Brain microvascular endothelial cell (primary cell): ENCODE results near the gene COL23A1.

Experiments used
- DNase-seq: peaks from one replicate; pipeline ENCODE4 v3.0.0-alpha.2; 2020
- H3K27ac ChIP-seq: fragments of 250-450 bp; sonication (Bioruptor Pico); 2 replicates; pipeline ENCODE4 v1.5.1; 2020; ENCODE audit warnings: mild to moderate bottlenecking, moderate library complexity
- H3K27me3 ChIP-seq: fragments of 250-450 bp; sonication (Bioruptor Pico); replicated peaks from 2 replicates; pipeline ENCODE4 v1.5.1; 2020; ENCODE audit warnings: mild to moderate bottlenecking
- H3K36me3 ChIP-seq: fragments of 250-450 bp; sonication (Bioruptor Pico); replicated peaks from 2 replicates; pipeline ENCODE4 v1.5.1; 2020; ENCODE audit warnings: mild to moderate bottlenecking
- H3K4me3 ChIP-seq: 2 replicates; pipeline ENCODE4 v1.5.1; 2011; ENCODE audit warnings: low read depth, mild to moderate bottlenecking, control low read depth, low read length, moderate library complexity
- in situ Hi-C: cut with HindIII; loops from 2 replicates; pipeline ENCODE4 v1.10.0; 2017; ENCODE audit warnings: low sequenced_read_pairs, low pct_ligation_motif_present
- TF ChIP-seq, protein P1 (sequence below): IDR thresholded peaks from 2 replicates; pipeline ENCODE4 v1.5.1; 2011; ENCODE audit warnings: low read depth, mild to moderate bottlenecking, moderate library complexity, low read length, control low read depth, inconsistent platforms; ENCODE audit errors: missing control alignments

The COL23A1 gene

DNA sequence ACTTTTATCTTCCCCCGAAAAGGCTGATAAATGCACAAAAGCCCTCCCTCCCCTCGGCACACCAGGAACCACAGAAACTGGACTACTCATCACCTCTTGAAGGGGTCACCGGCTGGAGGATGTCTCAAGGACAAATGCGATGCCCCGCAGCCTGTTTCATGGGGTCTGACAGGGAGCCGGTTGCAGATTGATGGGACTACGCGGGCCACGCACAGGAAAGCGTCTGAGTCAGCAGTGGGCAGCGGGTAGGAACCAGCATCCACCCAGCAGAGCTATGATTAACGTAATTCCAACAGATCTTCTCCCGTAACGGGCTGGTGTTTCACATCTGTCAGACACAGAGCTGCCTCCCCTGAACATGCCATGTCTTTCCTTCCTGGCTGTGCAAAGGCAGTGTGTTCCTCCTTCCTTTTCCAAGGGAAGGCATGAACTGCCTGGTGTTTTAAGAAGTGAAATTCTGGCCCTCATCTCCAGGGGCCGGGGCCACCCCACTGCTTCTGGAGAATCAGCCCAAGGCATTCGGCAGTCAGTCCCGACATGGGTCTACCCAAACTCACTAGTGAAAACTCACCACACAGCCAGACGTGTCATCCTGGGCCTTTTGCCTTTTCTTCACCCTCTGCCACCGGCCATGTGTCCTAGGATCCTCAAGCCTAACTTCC is 213.1 kb downstream of the COL23A1 start:
- DNase-seq: no peak
- Histone ChIP-seq H3K27me3 (no peaks in the 10 kb centered on the region), H3K36me3 (no peaks in the 10 kb centered on the region), H3K27ac (no peak overlapping the region), H3K4me3 (no peak overlapping the region)
- TF ChIP-seq, protein P1, sequence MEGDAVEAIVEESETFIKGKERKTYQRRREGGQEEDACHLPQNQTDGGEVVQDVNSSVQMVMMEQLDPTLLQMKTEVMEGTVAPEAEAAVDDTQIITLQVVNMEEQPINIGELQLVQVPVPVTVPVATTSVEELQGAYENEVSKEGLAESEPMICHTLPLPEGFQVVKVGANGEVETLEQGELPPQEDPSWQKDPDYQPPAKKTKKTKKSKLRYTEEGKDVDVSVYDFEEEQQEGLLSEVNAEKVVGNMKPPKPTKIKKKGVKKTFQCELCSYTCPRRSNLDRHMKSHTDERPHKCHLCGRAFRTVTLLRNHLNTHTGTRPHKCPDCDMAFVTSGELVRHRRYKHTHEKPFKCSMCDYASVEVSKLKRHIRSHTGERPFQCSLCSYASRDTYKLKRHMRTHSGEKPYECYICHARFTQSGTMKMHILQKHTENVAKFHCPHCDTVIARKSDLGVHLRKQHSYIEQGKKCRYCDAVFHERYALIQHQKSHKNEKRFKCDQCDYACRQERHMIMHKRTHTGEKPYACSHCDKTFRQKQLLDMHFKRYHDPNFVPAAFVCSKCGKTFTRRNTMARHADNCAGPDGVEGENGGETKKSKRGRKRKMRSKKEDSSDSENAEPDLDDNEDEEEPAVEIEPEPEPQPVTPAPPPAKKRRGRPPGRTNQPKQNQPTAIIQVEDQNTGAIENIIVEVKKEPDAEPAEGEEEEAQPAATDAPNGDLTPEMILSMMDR: no peak
- in situ Hi-C loops: no loop called here

DNA sequence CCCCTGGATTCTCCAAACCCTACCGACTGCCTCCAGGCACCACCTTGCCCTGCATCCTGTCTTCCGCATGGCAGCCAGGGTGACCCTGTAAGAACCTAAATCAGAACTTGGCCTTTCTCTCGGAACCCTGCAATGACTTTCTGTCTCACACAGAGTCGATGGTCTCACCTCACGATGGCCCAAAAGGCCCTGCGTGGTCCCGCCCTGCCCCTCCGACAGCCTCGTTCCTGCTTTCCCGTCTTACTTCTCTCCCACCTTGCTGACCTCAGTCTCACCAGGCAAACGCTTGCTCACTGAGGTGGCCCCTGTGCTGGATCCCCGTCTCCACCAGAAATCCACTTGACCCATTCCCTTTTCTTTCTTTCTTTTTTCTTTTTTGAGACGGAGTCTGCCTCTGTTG is 214.8 kb downstream of the COL23A1 start:
- no peak overlapping the region for H3K27ac ChIP-seq
- TF ChIP-seq, protein P1: no peak
- no peak overlapping the region for H3K4me3 ChIP-seq
- in situ Hi-C loops: no loop called here
- DNase-seq: no peak
- no peaks in the 10 kb centered on the region for H3K36me3 ChIP-seq
- H3K27me3 ChIP-seq: no peaks in the 10 kb centered on the region

DNA sequence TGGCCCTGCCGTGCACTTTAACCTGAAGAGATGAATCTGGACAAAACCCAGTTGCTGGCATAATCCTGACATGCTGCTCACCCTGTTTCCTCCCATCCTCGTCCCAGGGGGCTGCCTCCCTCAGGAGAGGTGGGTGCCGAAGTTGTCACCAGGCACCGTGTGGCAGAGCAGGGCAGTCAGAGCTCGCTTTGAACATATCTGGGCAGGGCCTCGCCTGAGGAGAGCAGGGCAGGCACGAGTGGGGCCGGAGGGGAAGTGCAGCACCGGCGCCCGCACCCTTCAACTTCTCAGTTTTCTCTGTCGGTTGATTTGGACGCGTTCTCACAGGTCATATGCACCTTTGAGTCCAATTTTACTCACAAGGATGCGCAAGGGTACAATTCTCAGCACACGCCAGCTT is 216.5 kb downstream of the COL23A1 start:
- no peak overlapping the region for H3K4me3 ChIP-seq
- no peak overlapping the region for H3K27ac ChIP-seq
- TF ChIP-seq, protein P1: no peak
- no peaks in the 10 kb centered on the region for H3K27me3 ChIP-seq
- H3K36me3 ChIP-seq: no peaks in the 10 kb centered on the region
- in situ Hi-C loops: no loop called here
- DNase-seq: no peak

DNA sequence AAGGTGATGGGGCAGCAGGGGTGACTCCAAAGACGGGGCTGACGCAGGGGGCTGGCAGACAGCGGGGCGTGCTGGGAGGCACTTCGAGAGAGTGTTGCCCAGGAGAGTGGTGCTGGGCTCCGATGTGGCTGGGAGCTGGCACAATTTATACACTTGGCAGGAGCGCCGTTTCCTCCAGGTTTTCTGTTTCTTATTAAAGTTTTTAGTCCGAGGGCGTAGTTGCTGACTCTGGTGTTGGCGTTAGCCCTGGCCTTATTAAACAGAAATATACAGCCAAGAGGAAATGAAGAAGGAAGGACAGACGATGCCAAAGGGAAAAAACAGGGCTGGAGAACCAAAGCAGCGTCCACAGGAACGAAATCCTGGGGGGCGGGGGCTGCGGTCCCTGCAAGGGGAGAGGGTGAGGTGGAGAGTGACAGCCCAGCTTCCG is 218.0 kb downstream of the COL23A1 start:
- TF ChIP-seq, protein P1: no peak
- no peak overlapping the region for H3K4me3 ChIP-seq
- in situ Hi-C loops: no loop called here
- H3K27ac ChIP-seq: no peak overlapping the region
- no peaks in the 10 kb centered on the region for H3K27me3 ChIP-seq
- DNase-seq: no peak
- H3K36me3 ChIP-seq: no peaks in the 10 kb centered on the region

DNA sequence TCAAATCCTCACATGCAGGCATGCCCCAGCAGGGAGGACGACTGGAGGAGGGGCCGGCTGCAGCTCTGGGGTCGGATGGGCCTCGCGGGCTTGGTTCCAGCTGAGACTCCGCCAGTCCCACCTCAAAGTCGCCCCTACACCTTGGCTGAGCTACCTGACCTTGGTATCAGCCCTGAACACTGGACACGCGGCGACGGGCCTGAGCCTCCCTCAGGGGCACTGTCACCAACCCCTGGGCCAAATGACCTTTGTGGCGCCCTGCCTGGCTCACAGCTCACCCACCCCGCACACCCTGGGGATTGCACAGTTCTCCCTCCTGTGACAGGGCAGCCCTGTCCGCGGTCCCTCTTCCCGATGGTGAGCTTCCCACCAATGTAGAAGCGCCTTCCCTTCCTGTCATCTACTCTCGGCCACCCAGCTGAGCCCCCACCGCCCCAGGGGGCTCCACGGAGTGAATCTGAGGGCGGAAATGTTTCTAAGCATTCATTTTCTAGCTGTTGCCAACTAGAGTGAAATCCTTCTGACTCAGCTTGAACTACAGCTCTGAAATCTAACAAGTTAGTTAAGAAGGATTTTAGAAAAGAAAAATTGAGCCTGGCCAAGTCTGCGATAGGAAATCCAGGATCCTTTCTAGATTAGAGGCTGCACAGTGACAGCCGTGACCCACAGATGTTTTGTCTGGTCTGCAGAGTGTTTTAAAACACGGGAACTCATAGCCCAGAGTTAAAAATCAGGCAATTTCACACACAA is 218.7 kb downstream of the COL23A1 start:
- TF ChIP-seq, protein P1: no peak
- no peak overlapping the region for H3K4me3 ChIP-seq
- DNase-seq: no peak
- no peak overlapping the region for H3K27ac ChIP-seq
- no peaks in the 10 kb centered on the region for H3K27me3 ChIP-seq
- in situ Hi-C loops: no loop called here
- no peaks in the 10 kb centered on the region for H3K36me3 ChIP-seq
